AG04449 (cell line): ENCODE data around the gene PPIC.

Source experiments
- CTCF ChIA-PET: fragments of 350-600 bp; formaldehyde crosslinking; extraction: SDS; loops from one replicate; lab custom pipeline; 2021; ENCODE audit warnings: antibody characterized with exemption; lab: Yijun Ruan, JAX
- POLR2A ChIA-PET: fragments of 400-600, 350-600 bp; formaldehyde crosslinking; extraction: SDS; loops from one replicate; lab custom pipeline; 2020; ENCODE audit warnings: antibody characterized with exemption, inconsistent platforms; lab: Yijun Ruan, JAX
- DNase-seq: peaks from one replicate; pipeline ENCODE4 v3.0.0-alpha.2; 2010; ENCODE audit warnings: low read depth, low spot score
- H3K4me3 ChIP-seq: 2 replicates; pipeline ENCODE4 v1.5.1; 2011; ENCODE audit warnings: low read depth, mild to moderate bottlenecking, control low read depth, low read length
- TF ChIP-seq, protein P1 (sequence below): IDR thresholded peaks from one replicate; pipeline ENCODE4 v1.5.1; 2011; ENCODE audit warnings: mild to moderate bottlenecking, moderate library complexity, low read length, control low read depth, inconsistent platforms; ENCODE audit not compliant: insufficient read depth; ENCODE audit errors: missing control alignments

Gene PPIC

GRCh38 chr5:123001808-123002207 lies 34.7 kb downstream of the PPIC start:
- CTCF ChIA-PET, result no interaction called here
- no peak for DNase-seq
- TF ChIP-seq, protein P1, sequence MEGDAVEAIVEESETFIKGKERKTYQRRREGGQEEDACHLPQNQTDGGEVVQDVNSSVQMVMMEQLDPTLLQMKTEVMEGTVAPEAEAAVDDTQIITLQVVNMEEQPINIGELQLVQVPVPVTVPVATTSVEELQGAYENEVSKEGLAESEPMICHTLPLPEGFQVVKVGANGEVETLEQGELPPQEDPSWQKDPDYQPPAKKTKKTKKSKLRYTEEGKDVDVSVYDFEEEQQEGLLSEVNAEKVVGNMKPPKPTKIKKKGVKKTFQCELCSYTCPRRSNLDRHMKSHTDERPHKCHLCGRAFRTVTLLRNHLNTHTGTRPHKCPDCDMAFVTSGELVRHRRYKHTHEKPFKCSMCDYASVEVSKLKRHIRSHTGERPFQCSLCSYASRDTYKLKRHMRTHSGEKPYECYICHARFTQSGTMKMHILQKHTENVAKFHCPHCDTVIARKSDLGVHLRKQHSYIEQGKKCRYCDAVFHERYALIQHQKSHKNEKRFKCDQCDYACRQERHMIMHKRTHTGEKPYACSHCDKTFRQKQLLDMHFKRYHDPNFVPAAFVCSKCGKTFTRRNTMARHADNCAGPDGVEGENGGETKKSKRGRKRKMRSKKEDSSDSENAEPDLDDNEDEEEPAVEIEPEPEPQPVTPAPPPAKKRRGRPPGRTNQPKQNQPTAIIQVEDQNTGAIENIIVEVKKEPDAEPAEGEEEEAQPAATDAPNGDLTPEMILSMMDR, result no peak
- H3K4me3 ChIP-seq, result no peak overlapping the region
- POLR2A ChIA-PET, result no interaction called here

GRCh38 chr5:123000731-123001130 lies 35.8 kb downstream of the PPIC start:
- H3K4me3 ChIP-seq, result no peak overlapping the region
- DNase-seq, result no peak
- ChIA-PET POLR2A (no interaction called here), CTCF (interaction anchor here (1.1 kb wide), 2 partner anchors 14 to 104 kb away, joined by 3 read pairs; no protein-coding TSS in a partner anchor)
- TF ChIP-seq, protein P1, result no peak

DNA sequence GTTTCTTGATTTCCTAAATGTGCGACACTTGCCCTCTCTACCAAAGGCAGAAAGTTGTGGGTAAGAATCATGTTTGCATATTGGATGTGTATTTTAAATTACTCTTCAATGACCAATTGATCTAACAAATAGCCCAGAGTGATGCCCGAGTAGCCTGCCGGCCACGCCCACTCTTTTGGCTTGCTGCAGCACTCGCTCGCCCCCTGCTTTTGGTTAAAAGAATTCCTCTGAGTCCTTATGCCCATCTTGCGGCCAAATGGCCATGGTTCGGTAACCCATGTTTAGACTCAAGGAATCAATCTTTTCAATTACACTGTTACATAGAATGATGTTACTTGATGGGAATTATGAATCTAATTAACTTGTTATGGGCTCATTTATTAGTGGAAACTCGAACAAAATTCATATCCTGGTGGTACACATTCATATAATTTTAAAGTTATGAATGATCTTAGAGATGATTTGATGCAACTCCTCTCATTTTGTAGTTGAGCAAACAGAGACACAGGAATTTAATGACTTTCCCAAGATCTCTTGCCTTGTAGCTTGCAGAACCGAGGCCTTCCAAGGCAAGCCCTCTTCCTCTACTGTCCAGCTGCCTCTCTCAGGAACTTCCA lies 36.5 kb downstream of the PPIC start:
- H3K4me3 ChIP-seq, result no peak overlapping the region
- no peak for DNase-seq
- TF ChIP-seq, protein P1, result peak; percentile 47
- ChIA-PET CTCF (interaction anchor here (1.1 kb wide), 1 partner anchor 15 kb away, joined by 3 read pairs; no protein-coding TSS in a partner anchor), POLR2A (no interaction called here)

- ChIA-PET CTCF (interaction anchor here (1.0 kb wide), 1 partner anchor 10 kb away, joined by 3 read pairs; no protein-coding TSS in a partner anchor), POLR2A (no interaction called here)
- TF ChIP-seq, protein P1, result no peak
- H3K4me3 ChIP-seq, result no peak overlapping the region
- no peak for DNase-seq
These were observed 39.2 kb downstream of the PPIC start for GRCh38 chr5:122997294-122997693.

DNA sequence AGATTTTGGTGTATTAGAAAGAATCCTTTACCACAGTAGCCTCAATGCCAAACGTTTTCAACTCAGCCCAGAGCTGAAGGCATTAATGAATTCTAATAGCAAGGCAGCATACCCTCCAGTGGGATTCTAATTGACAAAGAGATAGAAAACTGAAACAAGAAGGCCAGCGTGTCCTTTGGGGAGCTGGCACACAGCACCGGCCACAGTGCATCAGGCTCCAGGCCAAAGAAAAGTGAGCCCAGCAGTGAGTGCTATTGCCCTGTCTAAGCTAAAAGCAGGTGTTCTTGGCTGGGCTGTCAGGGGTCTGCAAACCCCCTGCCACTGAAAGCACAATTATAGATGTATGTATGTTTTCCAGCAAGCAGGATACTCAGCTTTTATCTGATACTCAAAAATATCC lies 40.4 kb downstream of the PPIC start:
- ChIA-PET CTCF (interaction anchor here (1.0 to 1.1 kb wide), 2 partner anchors 9 to 10 kb away, joined by 3 read pairs; no protein-coding TSS in a partner anchor), POLR2A (no interaction called here)
- no peak for DNase-seq
- no peak overlapping the region for H3K4me3 ChIP-seq
- TF ChIP-seq, protein P1, result no peak

- H3K4me3 ChIP-seq, result no peak overlapping the region
- CTCF ChIA-PET, result interaction anchor here (0.6 to 1.5 kb wide), 2 partner anchors 84 to 89 kb away, joined by 3 read pairs; no protein-coding TSS in a partner anchor
- TF ChIP-seq, protein P1, result no peak
- POLR2A ChIA-PET, result no interaction called here
- DNase-seq, result no peak
These were observed 50.4 kb downstream of the PPIC start for GRCh38 chr5:122985954-122986721.
